Measurements from ENCODE around the gene TBX15.

TBX15 gene

GRCh38 chr1:119001181-119002027 is 13.3 kb upstream of the TBX15 start:
- FAIRE-seq: no peak

GRCh38 chr1:119000371-119001180 is 12.4 kb upstream of the TBX15 start:
- FAIRE-seq: no peak

- no peak for FAIRE-seq
Observed at GRCh38 chr1:118999348-119000071, 11.4 kb upstream of the TBX15 start.

GRCh38 chr1:118998171-118998570 is 10.0 kb upstream of the TBX15 start:
- FAIRE-seq: no peak

- FAIRE-seq: no peak
Observed at GRCh38 chr1:118997225-118997624, 9.1 kb upstream of the TBX15 start.

GRCh38 chr1:118995312-118996016 is 7.3 kb upstream of the TBX15 start:
- FAIRE-seq: no peak

- no peak for FAIRE-seq
Observed at GRCh38 chr1:118993700-118994026, 5.5 kb upstream of the TBX15 start.

GRCh38 chr1:118992868-118993699 is 4.9 kb upstream of the TBX15 start:
- FAIRE-seq: no peak

GRCh38 chr1:118992237-118992825 is 4.2 kb upstream of the TBX15 start:
- no peak for FAIRE-seq

GRCh38 chr1:118991448-118991847 is 3.3 kb upstream of the TBX15 start:
- FAIRE-seq: no peak

- FAIRE-seq: no peak
Observed at GRCh38 chr1:118990513-118991152, 2.5 kb upstream of the TBX15 start.

GRCh38 chr1:118989878-118990378 is 1.8 kb upstream of the TBX15 start:
- no peak for FAIRE-seq

- FAIRE-seq: no peak
Observed at GRCh38 chr1:118989006-118989815, 1.1 kb upstream of the TBX15 start.

- no peak for FAIRE-seq
Observed at GRCh38 chr1:118987468-118988185, 516 bp downstream of the TBX15 start.

- no peak for FAIRE-seq
Observed at GRCh38 chr1:118986555-118987467, 1.3 kb downstream of the TBX15 start.

GRCh38 chr1:118985640-118986554 is 2.2 kb downstream of the TBX15 start:
- no peak for FAIRE-seq
